IPS DF 6.9 (cell line): ENCODE measurements around the gene CEP63.
A peak's percentile ranks its signal among the peaks of the same experiment; 100 is the strongest.

Experiments used
- DNase-seq: peaks from one replicate; pipeline ENCODE4 v3.0.0-alpha.2; 2013; ENCODE audit warnings: low read depth, low spot score
- H3K27ac ChIP-seq: one replicate; pipeline ENCODE4 v1.5.1; 2013; ENCODE audit warnings: low read length, control low read depth
- H3K27me3 ChIP-seq: 2 replicates; pipeline ENCODE4 v1.6.1; 2013; ENCODE audit warnings: mild to moderate bottlenecking, low read length; ENCODE audit not compliant: control insufficient read depth, insufficient read depth
- H3K36me3 ChIP-seq: 2 replicates; pipeline ENCODE4 v1.6.1; 2013; ENCODE audit warnings: low read length; ENCODE audit not compliant: control insufficient read depth, insufficient read depth
- H3K4me1 ChIP-seq: 2 replicates; pipeline ENCODE4 v1.6.1; 2013; ENCODE audit warnings: low read length; ENCODE audit not compliant: control insufficient read depth, insufficient read depth
- H3K4me3 ChIP-seq: 2 replicates; pipeline ENCODE4 v1.5.1; 2013; ENCODE audit warnings: mild to moderate bottlenecking, low read length
- H3K9me3 ChIP-seq: 2 replicates; pipeline ENCODE4 v1.6.1; 2013; ENCODE audit warnings: low read length, inconsistent platforms; ENCODE audit not compliant: control insufficient read depth, insufficient read depth
- WGBS: extraction: QIAGEN DNeasy Blood & Tissue Kit; methylation state at CpG from one replicate; pipeline ENCODE4 v1.1.7; 2013; ENCODE audit warnings: mixed read lengths, missing lambda C conversion rate; ENCODE audit not compliant: insufficient read length, insufficient coverage; 5-methylcytosine and 5-hydroxymethylcytosine counted together

Gene CEP63

GRCh38 chr3:134481166-134481565 is 4.7 kb upstream of the CEP63 start:
- no peak overlapping the region for H3K27ac ChIP-seq
- H3K27me3 ChIP-seq = no peaks in the 10 kb centered on the region
- H3K4me1 ChIP-seq = peaks cover 3% of the 10 kb centered on the region; the same call in 1 of the 2 replicates
- H3K9me3 ChIP-seq = no peaks in the 10 kb centered on the region
- WGBS = no CpG with 5 or more reads among the region's 1 CpG
- peaks cover 13% of the 10 kb centered on the region; the same call in 1 of the 2 replicates for H3K36me3 ChIP-seq
- H3K4me3 ChIP-seq = no peak overlapping the region
- no peak for DNase-seq

GRCh38 chr3:134482622-134483021 is 3.2 kb upstream of the CEP63 start:
- DNase-seq = no peak
- no peak overlapping the region for H3K4me3 ChIP-seq
- no CpG with 5 or more reads among the region's 3 CpGs for WGBS
- peaks cover 3% of the 10 kb centered on the region; the same call in 1 of the 2 replicates for H3K4me1 ChIP-seq
- no peak overlapping the region for H3K27ac ChIP-seq
- peaks cover 11% of the 10 kb centered on the region; the same call in 1 of the 2 replicates for H3K36me3 ChIP-seq
- H3K27me3 ChIP-seq = no peaks in the 10 kb centered on the region
- H3K9me3 ChIP-seq = no peaks in the 10 kb centered on the region

GRCh38 chr3:134483195-134483900 is 2.5 kb upstream of the CEP63 start:
- Histone ChIP-seq H3K27me3 (no peaks in the 10 kb centered on the region), H3K27ac (no peak overlapping the region), H3K4me3 (no peak overlapping the region), H3K9me3 (no peaks in the 10 kb centered on the region), H3K4me1 (peaks cover 3% of the 10 kb centered on the region; the same call in 1 of the 2 replicates), H3K36me3 (peaks cover 11% of the 10 kb centered on the region; the same call in 1 of the 2 replicates)
- no peak for DNase-seq
- WGBS = no CpG with 5 or more reads among the region's 7 CpGs

GRCh38 chr3:134485075-134485717 is 661 bp upstream of the CEP63 start:
- Histone ChIP-seq H3K27me3 (no peaks in the 10 kb centered on the region), H3K4me3 (peak overlapping the region; percentile 65; the same call in 1 of the 2 replicates), H3K27ac (no peak overlapping the region), H3K36me3 (peaks cover 8% of the 10 kb centered on the region; the same call in 1 of the 2 replicates), H3K9me3 (no peaks in the 10 kb centered on the region), H3K4me1 (peaks cover 3% of the 10 kb centered on the region; the same call in 1 of the 2 replicates)
- DNase-seq = no peak
- no CpG with 5 or more reads among the region's 24 CpGs for WGBS

GRCh38 chr3:134486577-134487041 is 752 bp downstream of the CEP63 start:
- Histone ChIP-seq H3K9me3 (no peaks in the 10 kb centered on the region), H3K27me3 (no peaks in the 10 kb centered on the region), H3K36me3 (peaks cover 6% of the 10 kb centered on the region; the same call in 1 of the 2 replicates), H3K4me1 (peaks cover 3% of the 10 kb centered on the region; the same call in 1 of the 2 replicates), H3K27ac (no peak overlapping the region), H3K4me3 (peak overlapping the region; percentile 65)
- no peak for DNase-seq
- WGBS = no CpG with 5 or more reads among the region's 17 CpGs

- no peak for DNase-seq
- H3K4me3 ChIP-seq = no peak overlapping the region
- no peaks in the 10 kb centered on the region for H3K9me3 ChIP-seq
- H3K36me3 ChIP-seq = peaks cover 3% of the 10 kb centered on the region; the same call in 1 of the 2 replicates
- H3K27ac ChIP-seq = no peak overlapping the region
- peaks cover 3% of the 10 kb centered on the region; the same call in 1 of the 2 replicates for H3K4me1 ChIP-seq
- 100% methylated on average over 1 of the region's 5 CpGs for WGBS
- no peaks in the 10 kb centered on the region for H3K27me3 ChIP-seq
These were observed 1.5 kb downstream of the CEP63 start for GRCh38 chr3:134487406-134487805.

- no CpG with 5 or more reads among the region's 5 CpGs for WGBS
These were observed 8.6 kb downstream of the CEP63 start for GRCh38 chr3:134494495-134494894.

GRCh38 chr3:134495980-134496379 is 10.1 kb downstream of the CEP63 start:
- DNase-seq = no peak
- no peaks in the 10 kb centered on the region for H3K36me3 ChIP-seq

More at GRCh38 chr3:134494495-134494894, 8.6 kb downstream of the CEP63 start:
- no peaks in the 10 kb centered on the region for H3K9me3 ChIP-seq
- DNase-seq = no peak
- H3K4me1 ChIP-seq = no peaks in the 10 kb centered on the region
- no peak overlapping the region for H3K4me3 ChIP-seq
- no peak overlapping the region for H3K27ac ChIP-seq
- H3K36me3 ChIP-seq = no peaks in the 10 kb centered on the region
- no peaks in the 10 kb centered on the region for H3K27me3 ChIP-seq

GRCh38 chr3:134496471-134497071 is 10.7 kb downstream of the CEP63 start:
- no peak for DNase-seq
- H3K36me3 ChIP-seq = no peaks in the 10 kb centered on the region
- H3K9me3 ChIP-seq = no peaks in the 10 kb centered on the region
- H3K4me3 ChIP-seq = no peak overlapping the region
- no peaks in the 10 kb centered on the region for H3K4me1 ChIP-seq
- WGBS = no CpG with 5 or more reads among the region's 3 CpGs
- no peaks in the 10 kb centered on the region for H3K27me3 ChIP-seq
- no peak overlapping the region for H3K27ac ChIP-seq

More at GRCh38 chr3:134495980-134496379, 10.1 kb downstream of the CEP63 start:
- H3K9me3 ChIP-seq = no peaks in the 10 kb centered on the region
- no peaks in the 10 kb centered on the region for H3K4me1 ChIP-seq
- H3K27ac ChIP-seq = no peak overlapping the region
- H3K27me3 ChIP-seq = no peaks in the 10 kb centered on the region
- no peak overlapping the region for H3K4me3 ChIP-seq

- Histone ChIP-seq H3K27ac (no peak overlapping the region), H3K27me3 (no peaks in the 10 kb centered on the region), H3K36me3 (no peaks in the 10 kb centered on the region), H3K4me1 (no peaks in the 10 kb centered on the region), H3K9me3 (no peaks in the 10 kb centered on the region), H3K4me3 (no peak overlapping the region)
- no CpG with 5 or more reads among the region's 1 CpG for WGBS
- DNase-seq = no peak
These were observed 17.4 kb downstream of the CEP63 start for GRCh38 chr3:134503266-134503665.
